ENCODE measurements around the gene ASB6. TPM values are rescaled to one million over a fixed set of nuclear protein-coding genes. Genes with fewer than 3 reads are reported as not detected.

Gene ASB6
- total RNA-seq, 4 donors from 2014 or later, result 21.8 to 54.2 (median 29.6) TPM

GRCh38 chr9:129676287-129676686 is 34.3 kb upstream of the ASB6 start:
- no peak overlapping the region for H3K4me3 ChIP-seq
- H3K27me3 ChIP-seq, result peaks cover 40% of the 10 kb centered on the region
- DNase-seq, result no peak
- H3K36me3 ChIP-seq, result no peaks in the 10 kb centered on the region
- 81% methylated on average over 4 of the region's 4 CpGs; no CpG with 5 or more reads in 1 of the 2 donors for WGBS, 2 donors (ENCODE audit: low coverage in 1 of 2)
- no peak for TF ChIP-seq POLR2AphosphoS5 (IDR thresholded peaks at IDR 0.05)
- TF ChIP-seq POLR2A (IDR thresholded peaks at IDR 0.05), result no peak
- no peak for TF ChIP-seq EP300 (IDR thresholded peaks at IDR 0.05; ENCODE audit: low read depth)
- no peak for TF ChIP-seq CTCF (IDR thresholded peaks at IDR 0.05)
- H3K27ac ChIP-seq, result no peak overlapping the region
- intact Hi-C loops (cut with DNase I; ENCODE audit: low total_unique reads), result no loop called here
- in situ Hi-C loops (cut with MboI; ENCODE audit: low pct_ligation_motif_present in 1 of 4, low pct_unique_long_range_greater_than_20kb in 1 of 4, low sequenced_read_pairs in 3 of 4), result no loop called here
- H3K9me3 ChIP-seq, result no peaks in the 10 kb centered on the region
- H3K4me1 ChIP-seq, result no peaks in the 10 kb centered on the region

DNA sequence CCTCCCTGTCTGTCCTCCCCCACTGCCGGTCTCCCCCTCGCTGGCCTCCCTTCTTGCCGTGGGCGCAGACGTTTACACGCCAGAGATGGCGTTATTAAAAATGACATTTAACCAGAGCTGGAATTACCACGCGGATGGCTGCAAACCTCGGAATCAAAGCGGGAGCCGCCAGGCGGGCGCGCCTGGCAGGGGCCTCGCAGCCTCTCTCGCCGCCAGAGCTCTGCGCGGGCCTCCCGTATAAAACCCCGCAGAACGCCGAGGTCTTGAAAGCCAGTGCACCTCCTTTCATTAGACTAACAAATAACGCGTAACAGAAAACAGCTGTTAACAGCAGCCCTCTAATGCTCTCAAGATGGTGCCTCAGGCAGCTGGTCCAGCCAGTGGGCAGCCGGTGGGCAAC is 33.7 kb upstream of the ASB6 start:
- intact Hi-C loops (cut with DNase I; ENCODE audit: low total_unique reads) (no loop called here), in situ Hi-C loops (cut with MboI; ENCODE audit: low pct_ligation_motif_present in 1 of 4, low pct_unique_long_range_greater_than_20kb in 1 of 4, low sequenced_read_pairs in 3 of 4) (no loop called here)
- Histone ChIP-seq H3K27ac (no peak overlapping the region), H3K36me3 (no peaks in the 10 kb centered on the region), H3K9me3 (no peaks in the 10 kb centered on the region), H3K4me3 (no peak overlapping the region), H3K27me3 (peaks cover 40% of the 10 kb centered on the region), H3K4me1 (no peaks in the 10 kb centered on the region)
- no peak for DNase-seq
- TF ChIP-seq CTCF (IDR thresholded peaks at IDR 0.05), result no peak
- no peak for TF ChIP-seq POLR2A (IDR thresholded peaks at IDR 0.05)
- TF ChIP-seq EP300 (IDR thresholded peaks at IDR 0.05; ENCODE audit: low read depth), result no peak
- TF ChIP-seq POLR2AphosphoS5 (IDR thresholded peaks at IDR 0.05), result no peak
- WGBS, 2 donors (ENCODE audit: low coverage in 1 of 2), result 78% methylated on average over 26 of the region's 27 CpGs; no CpG with 5 or more reads in 1 of the 2 donors

DNA sequence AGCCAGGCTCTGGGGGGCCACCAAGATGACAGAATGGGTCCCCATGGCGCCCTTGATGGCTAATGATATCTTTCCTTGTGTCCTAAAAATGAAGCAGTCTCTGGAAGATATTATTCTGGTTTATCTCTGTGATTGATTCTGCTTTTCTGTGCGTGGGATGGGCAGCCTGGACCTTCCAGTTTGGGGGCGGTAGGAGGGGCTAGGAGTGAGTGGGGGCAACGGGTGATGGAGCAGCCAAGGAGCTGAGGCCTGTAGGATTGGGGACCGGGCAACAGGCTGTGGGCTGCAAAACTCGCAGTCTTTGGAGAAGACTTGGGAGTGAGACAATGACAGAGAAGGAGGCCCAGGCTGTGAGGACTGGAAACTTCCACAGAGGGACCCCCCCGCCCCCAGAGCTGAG is 32.3 kb upstream of the ASB6 start:
- 71 to 100% methylated on average over 2 to 7 of the region's 7 CpGs for WGBS, 2 donors (ENCODE audit: low coverage in 1 of 2)
- in situ Hi-C loops (cut with MboI; ENCODE audit: low pct_ligation_motif_present in 1 of 4, low pct_unique_long_range_greater_than_20kb in 1 of 4, low sequenced_read_pairs in 3 of 4), result no loop called here
- Histone ChIP-seq H3K4me1 (no peaks in the 10 kb centered on the region), H3K4me3 (no peak overlapping the region), H3K9me3 (no peaks in the 10 kb centered on the region), H3K36me3 (no peaks in the 10 kb centered on the region), H3K27me3 (peaks cover 40% of the 10 kb centered on the region), H3K27ac (no peak overlapping the region)
- intact Hi-C loops (cut with DNase I; ENCODE audit: low total_unique reads), result no loop called here
- TF ChIP-seq POLR2AphosphoS5 (IDR thresholded peaks at IDR 0.05), result no peak
- TF ChIP-seq POLR2A (IDR thresholded peaks at IDR 0.05), result no peak
- no peak for TF ChIP-seq CTCF (IDR thresholded peaks at IDR 0.05)
- no peak for TF ChIP-seq EP300 (IDR thresholded peaks at IDR 0.05; ENCODE audit: low read depth)
- DNase-seq, result no peak

DNA sequence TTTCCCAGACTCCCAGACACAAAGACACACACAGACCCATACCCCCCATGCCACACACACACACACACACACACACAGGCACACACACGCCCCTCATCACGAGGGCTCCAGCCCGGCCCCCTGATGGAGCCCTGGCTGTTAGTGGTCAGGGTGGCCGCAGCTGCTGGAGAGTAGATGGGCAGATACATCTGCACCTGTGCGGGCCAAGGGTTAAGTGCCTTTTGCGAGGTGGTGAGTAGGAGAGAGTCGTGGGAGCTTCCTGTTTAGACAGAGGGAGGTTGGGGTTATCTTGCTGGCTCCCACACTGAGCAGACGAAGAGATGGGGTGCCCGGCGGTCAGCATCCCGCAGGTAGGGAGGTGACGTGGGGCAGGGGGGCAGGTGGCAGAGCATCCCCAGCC is 31.7 kb upstream of the ASB6 start:
- intact Hi-C loops (cut with DNase I; ENCODE audit: low total_unique reads) (no loop called here), in situ Hi-C loops (cut with MboI; ENCODE audit: low pct_ligation_motif_present in 1 of 4, low pct_unique_long_range_greater_than_20kb in 1 of 4, low sequenced_read_pairs in 3 of 4) (no loop called here)
- Histone ChIP-seq H3K9me3 (no peaks in the 10 kb centered on the region), H3K27ac (no peak overlapping the region), H3K4me1 (no peaks in the 10 kb centered on the region), H3K27me3 (peaks cover 35% of the 10 kb centered on the region), H3K36me3 (no peaks in the 10 kb centered on the region), H3K4me3 (no peak overlapping the region)
- no peak for TF ChIP-seq EP300 (IDR thresholded peaks at IDR 0.05; ENCODE audit: low read depth)
- TF ChIP-seq POLR2A (IDR thresholded peaks at IDR 0.05), result no peak
- TF ChIP-seq POLR2AphosphoS5 (IDR thresholded peaks at IDR 0.05), result no peak
- no peak for TF ChIP-seq CTCF (IDR thresholded peaks at IDR 0.05)
- no peak for DNase-seq
- 40 to 67% methylated on average over 1 to 12 of the region's 12 CpGs for WGBS, 2 donors (ENCODE audit: low coverage in 1 of 2)

All from transverse colon (tissue), 4 donors.